ENCODE data around the gene FXYD5. TPM values are rescaled to one million over a fixed set of nuclear protein-coding genes. Genes with fewer than 3 reads are reported as not detected.

The FXYD5 gene
- total RNA-seq, 1 experiment from 2014 or later = 181 TPM

- Histone ChIP-seq H3K27ac (no peak overlapping the region), H3K79me2 (ENCODE audit: low read depth) (no peaks in the 10 kb centered on the region), H3K27me3 (ENCODE audit: insufficient read depth, low read depth) (no peaks in the 10 kb centered on the region), H3K9me2 (ENCODE audit: insufficient read depth) (no peaks in the 10 kb centered on the region), H3K36me3 (ENCODE audit: low read depth) (no peaks in the 10 kb centered on the region), H3K4me3 (no peak overlapping the region), H2AFZ (no peak overlapping the region), H3K4me2 (no peak overlapping the region), H3K9me3 (ENCODE audit: insufficient read depth, low read depth) (no peaks in the 10 kb centered on the region; the same call in 1 of the 2 replicates), H3F3A (ENCODE audit: insufficient read depth, low read depth) (no peaks in the 10 kb centered on the region), H4K20me1 (ENCODE audit: insufficient read depth) (no peaks in the 10 kb centered on the region), H3K4me1 (replicated peaks; ENCODE audit: insufficient read depth) (peaks cover 8% of the 10 kb centered on the region; the same call in 1 of the 2 replicates)
- no peak for DNase-seq
- POLR2A ChIA-PET (ENCODE audit: unreplicated experiment) = no interaction called here
- intact Hi-C loops (cut with micrococcal nuclease; ENCODE audit: unreplicated experiment) = no loop called here
- TF ChIP-seq EZH2 (IDR thresholded peaks at IDR 0.05; ENCODE audit: low read depth) = no peak
- TF ChIP-seq CTCF (conservative IDR thresholded peaks at IDR 0.05) = no peak
- CTCF ChIA-PET = no interaction called here
- no TSS peak for BruUV-seq (replicated peaks)
These were observed 22.3 kb upstream of the FXYD5 start for GRCh38 chr19:35132254-35132653.

GRCh38 chr19:35133826-35134225, 20.7 kb upstream of the FXYD5 start:
- POLR2A ChIA-PET (ENCODE audit: unreplicated experiment) = no interaction called here
- Histone ChIP-seq H3K9me2 (ENCODE audit: insufficient read depth) (no peaks in the 10 kb centered on the region), H3K36me3 (ENCODE audit: low read depth) (no peaks in the 10 kb centered on the region), H3K9me3 (ENCODE audit: insufficient read depth, low read depth) (no peaks in the 10 kb centered on the region; the same call in 1 of the 2 replicates), H3K4me3 (no peak overlapping the region), H3F3A (ENCODE audit: insufficient read depth, low read depth) (no peaks in the 10 kb centered on the region), H3K27me3 (ENCODE audit: insufficient read depth, low read depth) (no peaks in the 10 kb centered on the region), H3K4me1 (replicated peaks; ENCODE audit: insufficient read depth) (peaks cover 8% of the 10 kb centered on the region; the same call in 1 of the 2 replicates), H3K27ac (no peak overlapping the region), H3K79me2 (ENCODE audit: low read depth) (no peaks in the 10 kb centered on the region), H2AFZ (no peak overlapping the region), H4K20me1 (ENCODE audit: insufficient read depth) (no peaks in the 10 kb centered on the region), H3K4me2 (no peak overlapping the region)
- CTCF ChIA-PET = no interaction called here
- intact Hi-C loops (cut with micrococcal nuclease; ENCODE audit: unreplicated experiment) = no loop called here
- TF ChIP-seq EZH2 (IDR thresholded peaks at IDR 0.05; ENCODE audit: low read depth) (no peak), CTCF (conservative IDR thresholded peaks at IDR 0.05) (no peak)
- no TSS peak for BruUV-seq (replicated peaks)
- no peak for DNase-seq

GRCh38 chr19:35134601-35135242, 19.8 kb upstream of the FXYD5 start, which contains the start of gene LGI4:
LGI4 (minus strand) TSS chr19:35135059; CDS start chr19:35134680, 379 bp downstream.
- BruUV-seq (replicated peaks) = no TSS peak
- ChIA-PET CTCF (no interaction called here), POLR2A (ENCODE audit: unreplicated experiment) (no interaction called here)
- no peak within 1 kb of the TSS for H2AFZ ChIP-seq
- H3K4me3 ChIP-seq = no peak within 1 kb of the TSS
- H4K20me1 ChIP-seq (ENCODE audit: insufficient read depth) = no peaks in the 10 kb centered on the region
- no peak within 1 kb of the TSS for H3K27ac ChIP-seq
- no peaks in the 10 kb centered on the region for H3K79me2 ChIP-seq (ENCODE audit: low read depth)
- H3K4me2 ChIP-seq = no peak within 1 kb of the TSS
- TF ChIP-seq CTCF (conservative IDR thresholded peaks at IDR 0.05) (no peak), EZH2 (IDR thresholded peaks at IDR 0.05; ENCODE audit: low read depth) (no peak)
- intact Hi-C loops (cut with micrococcal nuclease; ENCODE audit: unreplicated experiment) = loop anchor here (1.0 kb wide), 2 partner anchors 20 to 67 kb away; no protein-coding TSS in a partner anchor
- DNase-seq = no peak
- H3K4me1 ChIP-seq (replicated peaks; ENCODE audit: insufficient read depth) = peaks cover 8% of the 10 kb centered on the region; the same call in 1 of the 2 replicates
- no peaks in the 10 kb centered on the region; the same call in 1 of the 2 replicates for H3K9me3 ChIP-seq (ENCODE audit: insufficient read depth, low read depth)
- no peaks in the 10 kb centered on the region for H3K36me3 ChIP-seq (ENCODE audit: low read depth)
- no peaks in the 10 kb centered on the region for H3K9me2 ChIP-seq (ENCODE audit: insufficient read depth)
- no peaks in the 10 kb centered on the region for H3K27me3 ChIP-seq (ENCODE audit: insufficient read depth, low read depth)
- H3F3A ChIP-seq (ENCODE audit: insufficient read depth, low read depth) = no peaks in the 10 kb centered on the region

Measured in PC-9 (cell line).